ENCODE measurements around the gene AKAP13.

Gene AKAP13

DNA sequence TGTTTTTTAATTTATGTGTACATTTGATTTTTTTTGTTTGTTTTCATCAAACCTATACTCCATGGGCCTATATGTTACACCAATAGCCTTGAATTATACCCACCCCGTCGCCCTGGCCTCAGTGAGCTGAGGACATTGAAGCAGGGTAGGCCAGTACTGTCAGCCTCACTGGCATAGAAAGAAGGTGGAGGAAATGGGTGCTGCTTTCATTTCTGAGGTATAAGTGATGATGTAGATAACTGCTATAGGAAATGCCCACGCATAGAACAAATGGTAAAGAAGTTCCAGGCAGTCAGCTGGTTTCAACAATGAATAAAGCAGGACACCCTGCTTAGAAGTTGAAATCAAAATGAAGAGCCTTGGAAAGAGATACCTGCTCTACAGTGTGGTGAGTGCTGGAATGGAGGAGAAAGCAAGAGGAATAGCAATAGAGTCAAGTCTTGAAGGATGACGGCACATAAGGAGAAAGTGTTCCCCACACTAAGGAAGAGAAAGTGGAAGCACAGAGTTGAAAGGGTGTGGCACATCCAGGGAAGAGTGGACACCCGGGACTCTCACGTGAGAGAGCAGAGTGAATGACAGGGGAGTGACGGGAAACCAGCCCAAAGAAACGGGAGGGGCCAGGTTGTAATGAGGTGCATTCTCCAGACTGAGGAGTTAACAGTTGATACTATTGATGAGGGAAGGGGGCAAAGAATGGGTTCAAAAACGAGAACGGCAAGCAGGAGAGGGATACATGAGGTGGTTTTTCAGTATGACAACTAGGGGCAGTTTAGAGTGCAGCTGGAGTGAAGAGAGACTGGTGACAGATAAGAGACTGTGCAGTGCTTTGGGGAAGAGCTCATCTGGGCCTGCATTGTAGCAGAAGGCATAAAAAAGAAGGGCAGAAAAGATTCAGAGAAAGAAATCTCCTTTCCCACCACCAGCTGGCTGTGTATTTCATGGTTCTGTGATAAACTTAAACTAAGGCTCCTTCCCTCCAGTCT, 343.9 kb downstream of the AKAP13 start:
- no peak overlapping the region for H4K8ac ChIP-seq (ENCODE audit: low read depth, low read length)
- H3K4me2 ChIP-seq (ENCODE audit: insufficient read depth, low read length, poor library complexity, severe bottlenecking): no peak overlapping the region
- no peaks in the 10 kb centered on the region for H3K27me3 ChIP-seq (ENCODE audit: control insufficient read depth in 3 of 3, insufficient read depth in 3 of 3, low read depth in 1 of 3, low read length in 3 of 3)
- no peak overlapping the region for H3K4ac ChIP-seq (ENCODE audit: low read length)
- H3K14ac ChIP-seq (ENCODE audit: low read length): no peak overlapping the region
- H3K27ac ChIP-seq (replicated peaks; ENCODE audit: low read length): no peak overlapping the region
- H2AK5ac ChIP-seq (ENCODE audit: low read depth, low read length): no peak overlapping the region
- no peak overlapping the region for H3K18ac ChIP-seq (ENCODE audit: low read length)
- H2BK12ac ChIP-seq (ENCODE audit: low read length): no peak overlapping the region
- H3K9ac ChIP-seq (ENCODE audit: low read depth, low read length, poor library complexity): no peak overlapping the region
- peaks cover 20 to 95% of the 10 kb centered on the region in 2 donors for H3K36me3 ChIP-seq (replicated peaks in 1 of 2; ENCODE audit: control insufficient read depth in 2 of 2, insufficient read depth in 2 of 2, low read length in 2 of 2)
- H2BK5ac ChIP-seq (ENCODE audit: low read length): no peak overlapping the region
- no peak overlapping the region for H2BK120ac ChIP-seq (ENCODE audit: low read depth, low read length)
- H3K23ac ChIP-seq (ENCODE audit: low read depth, low read length, poor library complexity): no peak overlapping the region
- H3K79me1 ChIP-seq (ENCODE audit: low read depth, low read length): no peaks in the 10 kb centered on the region
- no peak overlapping the region for H4K91ac ChIP-seq (ENCODE audit: low read depth, low read length, poor library complexity)
- H3K4me1 ChIP-seq (ENCODE audit: control insufficient read depth in 2 of 2, insufficient read depth in 1 of 2, low read depth in 1 of 2, low read length in 2 of 2): no peaks in the 10 kb centered on the region
- WGBS, 2 donors (ENCODE audit: extremely low coverage in 2 of 2, insufficient read length in 2 of 2, insufficient replicate concordance in 1 of 2): no CpG with 5 or more reads among the region's 10 CpGs
- H3K4me3 ChIP-seq (ENCODE audit: low read length in 2 of 2): no peak overlapping the region
- H3K9me3 ChIP-seq (replicated peaks in 1 of 2; ENCODE audit: control insufficient read depth in 2 of 2, insufficient read depth in 1 of 2, low read depth in 1 of 2, low read length in 2 of 2): no peaks in the 10 kb centered on the region
- DNase-seq (ENCODE audit: low spot score): no peak
- no peak overlapping the region for H2BK15ac ChIP-seq (ENCODE audit: low read length)
- H2AFZ ChIP-seq (ENCODE audit: low read length): no peak overlapping the region

DNA sequence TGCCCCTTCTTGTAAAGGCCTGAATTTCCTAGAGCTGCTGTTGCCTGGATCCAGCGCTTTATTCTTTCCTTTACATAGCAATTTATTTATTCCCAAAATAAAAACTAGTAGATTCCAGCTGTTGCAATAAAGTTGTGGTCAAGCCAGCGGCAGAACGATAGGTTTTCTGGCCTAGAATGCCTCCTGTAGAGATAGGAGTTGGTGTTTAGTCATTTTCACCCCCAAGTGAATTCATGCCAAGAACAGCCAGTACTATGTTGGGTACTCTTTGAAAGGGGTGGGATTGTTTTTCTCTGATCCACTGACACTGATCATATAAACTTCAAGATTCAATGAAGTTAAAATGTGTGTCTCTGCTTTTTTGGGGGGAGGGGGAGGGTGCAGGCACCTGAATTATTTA, 344.6 kb downstream of the AKAP13 start:
- Histone ChIP-seq H2BK15ac (ENCODE audit: low read length) (no peak overlapping the region), H3K4me2 (ENCODE audit: insufficient read depth, low read length, poor library complexity, severe bottlenecking) (no peak overlapping the region), H2BK12ac (ENCODE audit: low read length) (no peak overlapping the region), H2BK5ac (ENCODE audit: low read length) (no peak overlapping the region), H3K9me3 (replicated peaks in 1 of 2; ENCODE audit: control insufficient read depth in 2 of 2, insufficient read depth in 1 of 2, low read depth in 1 of 2, low read length in 2 of 2) (no peaks in the 10 kb centered on the region), H3K27me3 (ENCODE audit: control insufficient read depth in 3 of 3, insufficient read depth in 3 of 3, low read depth in 1 of 3, low read length in 3 of 3) (no peaks in the 10 kb centered on the region), H3K27ac (replicated peaks; ENCODE audit: low read length) (no peak overlapping the region), H4K91ac (ENCODE audit: low read depth, low read length, poor library complexity) (no peak overlapping the region), H3K4me3 (ENCODE audit: low read length in 2 of 2) (no peak overlapping the region), H3K23ac (ENCODE audit: low read depth, low read length, poor library complexity) (no peak overlapping the region), H2AFZ (ENCODE audit: low read length) (no peak overlapping the region), H3K4ac (ENCODE audit: low read length) (no peak overlapping the region), H3K14ac (ENCODE audit: low read length) (no peak overlapping the region), H4K8ac (ENCODE audit: low read depth, low read length) (no peak overlapping the region), H3K18ac (ENCODE audit: low read length) (no peak overlapping the region), H2BK120ac (ENCODE audit: low read depth, low read length) (no peak overlapping the region), H3K4me1 (ENCODE audit: control insufficient read depth in 2 of 2, insufficient read depth in 1 of 2, low read depth in 1 of 2, low read length in 2 of 2) (no peaks in the 10 kb centered on the region), H3K36me3 (replicated peaks in 1 of 2; ENCODE audit: control insufficient read depth in 2 of 2, insufficient read depth in 2 of 2, low read length in 2 of 2) (peaks cover 21 to 94% of the 10 kb centered on the region in 2 donors), H2AK5ac (ENCODE audit: low read depth, low read length) (no peak overlapping the region), H3K79me1 (ENCODE audit: low read depth, low read length) (no peaks in the 10 kb centered on the region), H3K9ac (ENCODE audit: low read depth, low read length, poor library complexity) (no peak overlapping the region)
- no peak for DNase-seq (ENCODE audit: low spot score)
- WGBS, 2 donors (ENCODE audit: extremely low coverage in 2 of 2, insufficient read length in 2 of 2, insufficient replicate concordance in 1 of 2): no CpG with 5 or more reads among the region's 3 CpGs

DNA sequence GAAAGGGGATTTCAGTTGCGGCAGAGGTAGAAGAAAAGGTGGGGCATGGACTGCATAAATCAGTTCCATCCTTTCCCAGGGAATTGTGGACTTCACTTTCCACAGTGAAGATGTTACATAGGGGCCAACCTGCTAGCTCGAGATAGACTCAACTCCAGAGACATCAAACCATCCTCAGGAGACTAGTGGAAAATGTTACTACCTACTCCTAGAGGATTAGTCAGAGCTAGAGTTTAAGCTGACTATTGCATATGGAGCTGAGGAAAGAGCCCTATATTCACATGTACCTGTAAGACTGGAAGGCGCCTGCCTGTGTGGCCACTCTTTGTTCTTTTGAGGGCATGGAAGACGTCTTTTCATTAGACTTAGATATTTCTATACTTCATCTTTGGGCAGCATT, 345.2 kb downstream of the AKAP13 start:
- Histone ChIP-seq H3K4me2 (ENCODE audit: insufficient read depth, low read length, poor library complexity, severe bottlenecking) (no peak overlapping the region), H4K91ac (ENCODE audit: low read depth, low read length, poor library complexity) (no peak overlapping the region), H2AFZ (ENCODE audit: low read length) (no peak overlapping the region), H3K4ac (ENCODE audit: low read length) (no peak overlapping the region), H2BK5ac (ENCODE audit: low read length) (no peak overlapping the region), H3K9ac (ENCODE audit: low read depth, low read length, poor library complexity) (no peak overlapping the region), H3K79me1 (ENCODE audit: low read depth, low read length) (no peaks in the 10 kb centered on the region), H2AK5ac (ENCODE audit: low read depth, low read length) (no peak overlapping the region), H2BK15ac (ENCODE audit: low read length) (no peak overlapping the region), H3K9me3 (replicated peaks in 1 of 2; ENCODE audit: control insufficient read depth in 2 of 2, insufficient read depth in 1 of 2, low read depth in 1 of 2, low read length in 2 of 2) (no peaks in the 10 kb centered on the region), H3K14ac (ENCODE audit: low read length) (no peak overlapping the region), H2BK120ac (ENCODE audit: low read depth, low read length) (no peak overlapping the region), H3K27ac (replicated peaks; ENCODE audit: low read length) (no peak overlapping the region), H3K18ac (ENCODE audit: low read length) (no peak overlapping the region), H3K4me1 (ENCODE audit: control insufficient read depth in 2 of 2, insufficient read depth in 1 of 2, low read depth in 1 of 2, low read length in 2 of 2) (peaks cover 0 to 2% of the 10 kb centered on the region in 2 donors), H3K27me3 (ENCODE audit: control insufficient read depth in 3 of 3, insufficient read depth in 3 of 3, low read depth in 1 of 3, low read length in 3 of 3) (no peaks in the 10 kb centered on the region), H4K8ac (ENCODE audit: low read depth, low read length) (no peak overlapping the region), H2BK12ac (ENCODE audit: low read length) (no peak overlapping the region), H3K36me3 (replicated peaks in 1 of 2; ENCODE audit: control insufficient read depth in 2 of 2, insufficient read depth in 2 of 2, low read length in 2 of 2) (peaks cover 21 to 93% of the 10 kb centered on the region in 2 donors), H3K23ac (ENCODE audit: low read depth, low read length, poor library complexity) (no peak overlapping the region), H3K4me3 (ENCODE audit: low read length in 2 of 2) (no peak overlapping the region)
- no CpG with 5 or more reads among the region's 4 CpGs for WGBS, 2 donors (ENCODE audit: extremely low coverage in 2 of 2, insufficient read length in 2 of 2, insufficient replicate concordance in 1 of 2)
- no peak for DNase-seq (ENCODE audit: low spot score)

DNA sequence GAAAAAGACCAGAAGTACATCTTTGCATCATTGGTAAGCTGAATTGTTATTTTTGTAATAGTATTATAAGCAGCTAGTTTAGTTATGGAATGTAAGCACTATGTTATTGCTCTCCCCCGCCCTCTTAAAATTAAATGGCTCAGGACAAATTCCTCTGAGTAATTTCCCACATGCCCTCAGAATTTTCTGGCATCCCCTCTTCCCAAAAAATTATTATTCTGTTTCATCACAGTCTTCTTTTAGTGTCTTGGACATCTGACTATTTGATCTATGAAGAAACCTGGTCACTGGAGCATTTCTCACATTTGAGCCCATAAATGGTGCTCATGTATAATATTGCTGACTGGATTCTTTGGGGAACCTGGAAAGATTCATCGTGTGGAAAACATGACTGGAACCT, 346.1 kb downstream of the AKAP13 start:
- Histone ChIP-seq H3K9me3 (replicated peaks in 1 of 2; ENCODE audit: control insufficient read depth in 2 of 2, insufficient read depth in 1 of 2, low read depth in 1 of 2, low read length in 2 of 2) (no peaks in the 10 kb centered on the region), H3K4me1 (ENCODE audit: control insufficient read depth in 2 of 2, insufficient read depth in 1 of 2, low read depth in 1 of 2, low read length in 2 of 2) (peaks cover 0 to 2% of the 10 kb centered on the region in 2 donors), H4K8ac (ENCODE audit: low read depth, low read length) (no peak overlapping the region), H2AK5ac (ENCODE audit: low read depth, low read length) (no peak overlapping the region), H3K79me1 (ENCODE audit: low read depth, low read length) (no peaks in the 10 kb centered on the region), H3K27ac (replicated peaks; ENCODE audit: low read length) (no peak overlapping the region), H3K18ac (ENCODE audit: low read length) (no peak overlapping the region), H2AFZ (ENCODE audit: low read length) (no peak overlapping the region), H3K23ac (ENCODE audit: low read depth, low read length, poor library complexity) (no peak overlapping the region), H3K14ac (ENCODE audit: low read length) (no peak overlapping the region), H3K27me3 (ENCODE audit: control insufficient read depth in 3 of 3, insufficient read depth in 3 of 3, low read depth in 1 of 3, low read length in 3 of 3) (no peaks in the 10 kb centered on the region), H3K9ac (ENCODE audit: low read depth, low read length, poor library complexity) (no peak overlapping the region), H2BK12ac (ENCODE audit: low read length) (no peak overlapping the region), H3K4me2 (ENCODE audit: insufficient read depth, low read length, poor library complexity, severe bottlenecking) (no peak overlapping the region), H2BK120ac (ENCODE audit: low read depth, low read length) (no peak overlapping the region), H3K36me3 (replicated peaks in 1 of 2; ENCODE audit: control insufficient read depth in 2 of 2, insufficient read depth in 2 of 2, low read length in 2 of 2) (peaks cover 21 to 93% of the 10 kb centered on the region in 2 donors), H2BK5ac (ENCODE audit: low read length) (no peak overlapping the region), H3K4me3 (ENCODE audit: low read length in 2 of 2) (no peak overlapping the region), H2BK15ac (ENCODE audit: low read length) (no peak overlapping the region), H3K4ac (ENCODE audit: low read length) (no peak overlapping the region), H4K91ac (ENCODE audit: low read depth, low read length, poor library complexity) (no peak overlapping the region)
- DNase-seq (ENCODE audit: low spot score): no peak
- no CpG with 5 or more reads among the region's 2 CpGs for WGBS, 2 donors (ENCODE audit: extremely low coverage in 2 of 2, insufficient read length in 2 of 2, insufficient replicate concordance in 1 of 2)

Data from neuronal stem cell (in vitro differentiated cells).